K562 (cell line): ENCODE data around the gene ACP1. TPM values are rescaled to one million over a fixed set of nuclear protein-coding genes. Genes with fewer than 3 reads are reported as not detected.
A peak's percentile ranks its signal among the peaks of the same experiment; 100 is the strongest.

Experiments
- ATAC-seq: fragments of 200-7000 bp; cut with Tn5 transposase; 3 replicates; pipeline ENCODE4 v1.9.1; 2020; ENCODE audit warnings: moderate library complexity
- BruUV-seq: library from RNA; stranded (reverse); fragments of 400-500 nt; replicated peaks from 2 replicates; lab custom pipeline; 2021; lab: Mats Ljungman, UMichigan
- CTCF ChIA-PET: fragments of 300-600 bp; formaldehyde crosslinking; extraction: SDS; loops from one replicate; lab custom pipeline; 2021; ENCODE audit warnings: low intra/inter-chr PET ratio; lab: Yijun Ruan, JAX
- POLR2A ChIA-PET: fragments of 300-600, 350-650 bp; sonication (Branson Sonifier 250); formaldehyde crosslinking; extraction: SDS; loops from one replicate; lab custom pipeline; 2021; ENCODE audit warnings: antibody characterized with exemption, inconsistent platforms; lab: Yijun Ruan, JAX
- DNase-seq, 4 experiments: peaks; one replicate each; pipeline versions ENCODE4 v3.0.0 to v3.0.0-alpha.2; 2011 to 2018; ENCODE audit warnings: low spot score in 3 of 4, mixed read lengths in 3 of 4; ENCODE audit errors: extremely low read depth in 1 of 4
- FAIRE-seq: peaks from 2 replicates; lab custom pipeline; 2011; peaks lifted over from hg19 to GRCh38; lab: Jason Lieb, UNC
- H2AFZ ChIP-seq: 2 replicates; pipeline ENCODE4 v1.6.0; 2011; ENCODE audit warnings: low read depth, low read length, control low read depth, inconsistent platforms
- H3K27ac ChIP-seq: fragments of 200-600 bp; 3 replicates; pipeline ENCODE4 v1.8.0; 2011; ENCODE audit warnings: low read depth, mild to moderate bottlenecking, control low read depth, inconsistent platforms, low read length, moderate library complexity, mixed read lengths; ENCODE audit errors: extremely low read depth
- H3K27me3 ChIP-seq, 2 experiments: fragments of 300-600 bp in 1 of 2; 2 replicates in 1 of 2; 3 replicates in 1 of 2; pipeline versions ENCODE4 v1.6.0 to v1.8.0; 2011; ENCODE audit warnings: inconsistent platforms in 2 of 2, low read length in 2 of 2, mild to moderate bottlenecking in 1 of 2, mixed read lengths in 1 of 2, moderate library complexity in 1 of 2; ENCODE audit not compliant: control insufficient read depth in 2 of 2, insufficient read depth in 2 of 2
- H3K36me3 ChIP-seq: fragments of 300-600 bp; 3 replicates; pipeline ENCODE4 v1.8.0; 2011; ENCODE audit warnings: mild to moderate bottlenecking, low read length, inconsistent platforms; ENCODE audit not compliant: control insufficient read depth, insufficient read depth
- H3K4me1 ChIP-seq, 2 experiments: fragments of 200-600 bp in 1 of 2; replicated peaks in 1 of 2; 2 replicates in 1 of 2; 3 replicates in 1 of 2; pipeline versions ENCODE4 v1.5.1 to v1.8.0; 2011; ENCODE audit warnings: inconsistent platforms in 2 of 2, low read length in 2 of 2, mild to moderate bottlenecking in 1 of 2, mixed read lengths in 1 of 2, moderate library complexity in 1 of 2; ENCODE audit not compliant: control insufficient read depth in 2 of 2, insufficient read depth in 2 of 2
- H3K4me2 ChIP-seq: 2 replicates; pipeline ENCODE4 v1.6.1; 2011; ENCODE audit warnings: low read length, control low read depth, inconsistent platforms, mixed read lengths; ENCODE audit not compliant: insufficient read depth
- H3K4me3 ChIP-seq: fragments of 200-600 bp; sonication (generic), shearing (Covaris generic); 2 replicates; pipeline ENCODE4 v1.5.1; 2016; ENCODE audit warnings: control low read depth, inconsistent platforms
- H3K79me2 ChIP-seq: fragments of 200-600 bp; 3 replicates; pipeline ENCODE4 v1.8.0; 2011; ENCODE audit warnings: low read length, inconsistent platforms; ENCODE audit not compliant: control insufficient read depth, insufficient read depth
- H3K9ac ChIP-seq, 2 experiments: 2 replicates each; pipeline versions ENCODE4 v1.6.0 to v1.6.1; 2011; ENCODE audit warnings: low read depth in 2 of 2, low read length in 2 of 2, control low read depth in 1 of 2, inconsistent platforms in 1 of 2, mild to moderate bottlenecking in 1 of 2, mixed read lengths in 1 of 2; ENCODE audit not compliant: insufficient read depth in 1 of 2
- H3K9me1 ChIP-seq: one replicate; pipeline ENCODE4 v1.6.0; 2011; ENCODE audit warnings: inconsistent platforms, mild to moderate bottlenecking, low read length, moderate library complexity; ENCODE audit not compliant: control insufficient read depth, insufficient read depth
- H3K9me3 ChIP-seq: replicated peaks from 2 replicates; pipeline ENCODE4 v1.5.1; 2011; ENCODE audit warnings: low read depth, low read length, inconsistent platforms; ENCODE audit not compliant: control insufficient read depth, insufficient read depth
- H4K20me1 ChIP-seq: replicated peaks from 2 replicates; pipeline ENCODE4 v1.6.1; 2011; ENCODE audit warnings: low read length, inconsistent platforms, mixed read lengths; ENCODE audit not compliant: control insufficient read depth, insufficient read depth
- MTF1 ChIP-seq: fragments of 250-450 bp; sonication (Bioruptor Pico); IDR thresholded peaks from 2 replicates; pipeline ENCODE4 v1.9.0; 2021; ENCODE audit warnings: moderate library complexity, mild to moderate bottlenecking, inconsistent platforms, borderline replicate concordance
- POLR2G ChIP-seq: fragments of 200-400 bp; formaldehyde crosslinking; IDR thresholded peaks from 2 replicates; pipeline ENCODE4 v1.6.1; 2017; ENCODE audit warnings: low read depth, mild to moderate bottlenecking, antibody characterized with exemption, low read length, moderate library complexity
- SLC30A9 ChIP-seq: fragments of 250-450 bp; sonication (Bioruptor Pico); IDR thresholded peaks from 2 replicates; pipeline ENCODE4 v1.8.0; 2022; ENCODE audit warnings: mild to moderate bottlenecking, moderate library complexity
- TAL1 ChIP-seq: fragments of 450-650 bp; IDR thresholded peaks from 2 replicates; pipeline ENCODE4 v1.6.1; 2016; ENCODE audit warnings: mild to moderate bottlenecking
- WGBS: fragments of 100-300 bp; shearing (Covaris generic); methylation state at CpG from one replicate; pipeline ENCODE4 v1.1.6; 2016; ENCODE audit warnings: low coverage, mixed read lengths; ENCODE audit not compliant: insufficient coverage; ENCODE audit errors: missing lambda C conversion rate; 5-methylcytosine and 5-hydroxymethylcytosine counted together
- in situ Hi-C: fragments of 300-500 bp; cut with MboI; formaldehyde crosslinking; loops from 4 replicates; pipeline ENCODE4 v1.15.0; 2018; ENCODE audit warnings: inconsistent platforms, mixed read lengths
- intact Hi-C: fragments of 100-400 bp; cut with micrococcal nuclease; formaldehyde crosslinking; loops from 2 replicates; pipeline ENCODE4 v1.14.2; 2022
- polyA plus RNA-seq, 8 experiments: library from polyadenylated mRNA; depleted of rRNA in 4 of 8; stranded (reverse) in 5 of 8; unstranded in 3 of 8; fragments of >200 nt; fragmentation: Nextera tagmentation in 2 of 8; fragmentation: Illumina TruSeq in 1 of 8; extraction: Ambion mirVana in 2 of 8; extraction: Trizol in 1 of 8; gene quantifications; 2 replicates each; pipeline versions ENCODE4 v1.2.1 to v1.2.3, GENCODE V29; 2011 to 2014; ENCODE audit warnings: inconsistent platforms in 1 of 8, missing spikeins in 1 of 8
- total RNA-seq, 7 experiments: library from RNA; depleted of rRNA in 6 of 7; stranded (reverse); fragments of >200 nt in 6 of 7; fragmentation: Illumina TruSeq in 2 of 7; extraction: Trizol in 2 of 7; gene quantifications; 2 replicates each; pipeline versions ENCODE4 v1.2.1 to v1.2.3, GENCODE V29; 2011 to 2021; ENCODE audit warnings: low replicate concordance in 1 of 7

Gene ACP1
- total and polyA plus RNA-seq, 9 of the 15 experiments (the other 6 are each of a cell fraction or from before 2014, with no cell fraction given), result 139 to 493 (median 189) TPM

GRCh38 chr2:281381-281780, 16.6 kb downstream of the ACP1 start:
- no peak for DNase-seq
- CTCF ChIA-PET, result no interaction called here

GRCh38 chr2:282371-283263, 17.9 kb downstream of the ACP1 start:
- WGBS, result 90% methylated on average over 12 of the region's 12 CpGs
- no peak for TF ChIP-seq SLC30A9 (CRISPR knock-in tag)
- no peak for TF ChIP-seq TAL1
- ChIA-PET CTCF (no interaction called here), POLR2A (interaction anchor here (0.7 to 2.3 kb wide), 3 partner anchors 8 to 105 kb away, joined by 3 to 7 read pairs (median 4); no protein-coding TSS in a partner anchor)
- no peak overlapping the region for H3K9ac ChIP-seq
- peaks cover 48% of the 10 kb centered on the region for H3K36me3 ChIP-seq
- no peaks in the 10 kb centered on the region for H3K27me3 ChIP-seq
- DNase-seq, result no peak
- no peaks in the 10 kb centered on the region for H3K9me1 ChIP-seq
- FAIRE-seq, result no peak
- intact Hi-C loops, result no loop called here
- no peaks in the 10 kb centered on the region; the same call in 1 of the 2 replicates for H3K9me3 ChIP-seq
- no peak for ATAC-seq
- no peaks in the 10 kb centered on the region for H4K20me1 ChIP-seq
- no peak overlapping the region for H3K4me2 ChIP-seq
- no peaks in the 10 kb centered on the region for H3K79me2 ChIP-seq
- in situ Hi-C loops, result no loop called here
- H3K4me1 ChIP-seq, result no peaks in the 10 kb centered on the region
- BruUV-seq, result no TSS peak
- H3K27ac ChIP-seq, result no peak overlapping the region
- no peak overlapping the region for H3K4me3 ChIP-seq
- no peak overlapping the region for H2AFZ ChIP-seq

More at GRCh38 chr2:281381-281780, 16.6 kb downstream of the ACP1 start:
- Histone ChIP-seq H3K4me3 (no peak overlapping the region), H3K27ac (no peak overlapping the region), H3K9me1 (no peaks in the 10 kb centered on the region), H3K4me1 (no peaks in the 10 kb centered on the region), H3K4me2 (no peak overlapping the region), H3K36me3 (peaks cover 60% of the 10 kb centered on the region), H2AFZ (no peak overlapping the region), H4K20me1 (no peaks in the 10 kb centered on the region; the same call in 1 of the 2 replicates), H3K27me3 (no peaks in the 10 kb centered on the region), H3K9ac (no peak overlapping the region), H3K9me3 (no peaks in the 10 kb centered on the region; the same call in 1 of the 2 replicates), H3K79me2 (peaks cover 1% of the 10 kb centered on the region; the same call in 1 of the 3 replicates)
- TF ChIP-seq MTF1 (CRISPR knock-in tag), result no peak
- TF ChIP-seq POLR2G, result 0 out of 2 replicates have a peak, but pooled peaks have one; percentile 25
- WGBS, result 92% methylated on average over 9 of the region's 9 CpGs
- FAIRE-seq (no peak), ATAC-seq (no peak; the same call in 2 of the 3 replicates)
- intact Hi-C loops (no loop called here), in situ Hi-C loops (no loop called here)
- no TSS peak for BruUV-seq
- POLR2A ChIA-PET, result interaction anchor here (0.8 to 1.8 kb wide), 2 partner anchors 9 to 12 kb away, joined by 3 to 8 read pairs; no protein-coding TSS in a partner anchor
